ENCODE results near the gene SIGLEC11.
"Not testable (repeated sequence)": the region's sequence is repeated elsewhere in the genome, so short reads cannot be mapped to it uniquely, and the experiment has no call there.

The SIGLEC11 gene

GRCh38 chr19:49952906-49953305 lies 8.1 kb downstream of the SIGLEC11 start:
- Histone ChIP-seq H3K36me3 (ENCODE audit: control insufficient read depth, insufficient read depth, low read length) (no peaks in the 10 kb centered on the region), H3K4me1 (ENCODE audit: control insufficient read depth, insufficient read depth, low read length, poor library complexity, severe bottlenecking) (no peaks in the 10 kb centered on the region), H3K27ac (ENCODE audit: insufficient read depth, low read length, poor library complexity, severe bottlenecking) (no peak overlapping the region), H3K4me3 (ENCODE audit: insufficient read depth, low read depth, low read length, poor library complexity, severe bottlenecking) (no peak overlapping the region), H3K27me3 (replicated peaks; ENCODE audit: control insufficient read depth, insufficient read depth, low read length, poor library complexity, severe bottlenecking) (no peaks in the 10 kb centered on the region), H3K9me3 (ENCODE audit: control insufficient read depth, low read length) (no peaks in the 10 kb centered on the region)
- no peak for DNase-seq

GRCh38 chr19:49952479-49952836 lies 8.5 kb downstream of the SIGLEC11 start:
- no peaks in the 10 kb centered on the region for H3K36me3 ChIP-seq (ENCODE audit: control insufficient read depth, insufficient read depth, low read length)
- no peaks in the 10 kb centered on the region for H3K9me3 ChIP-seq (ENCODE audit: control insufficient read depth, low read length)
- no peak overlapping the region for H3K27ac ChIP-seq (ENCODE audit: insufficient read depth, low read length, poor library complexity, severe bottlenecking)
- H3K4me1 ChIP-seq (ENCODE audit: control insufficient read depth, insufficient read depth, low read length, poor library complexity, severe bottlenecking), result no peaks in the 10 kb centered on the region
- DNase-seq, result no peak
- peaks cover 1% of the 10 kb centered on the region for H3K27me3 ChIP-seq (replicated peaks; ENCODE audit: control insufficient read depth, insufficient read depth, low read length, poor library complexity, severe bottlenecking)
- no peak overlapping the region for H3K4me3 ChIP-seq (ENCODE audit: insufficient read depth, low read depth, low read length, poor library complexity, severe bottlenecking)

- Histone ChIP-seq H3K27me3 (replicated peaks; ENCODE audit: control insufficient read depth, insufficient read depth, low read length, poor library complexity, severe bottlenecking) (peaks cover 3% of the 10 kb centered on the region), H3K4me3 (ENCODE audit: insufficient read depth, low read depth, low read length, poor library complexity, severe bottlenecking) (no peak overlapping the region)
These were observed 9.0 kb downstream of the SIGLEC11 start for GRCh38 chr19:49951806-49952478.

GRCh38 chr19:49950956-49951526 lies 9.9 kb downstream of the SIGLEC11 start:
- no peaks in the 10 kb centered on the region for H3K4me1 ChIP-seq (ENCODE audit: control insufficient read depth, insufficient read depth, low read length, poor library complexity, severe bottlenecking)
- peaks cover 3% of the 10 kb centered on the region for H3K27me3 ChIP-seq (replicated peaks; ENCODE audit: control insufficient read depth, insufficient read depth, low read length, poor library complexity, severe bottlenecking)
- no peak for DNase-seq
- no peak overlapping the region for H3K4me3 ChIP-seq (ENCODE audit: insufficient read depth, low read depth, low read length, poor library complexity, severe bottlenecking)
- H3K36me3 ChIP-seq (ENCODE audit: control insufficient read depth, insufficient read depth, low read length), result no peaks in the 10 kb centered on the region
- no peak overlapping the region for H3K27ac ChIP-seq (ENCODE audit: insufficient read depth, low read length, poor library complexity, severe bottlenecking)
- no peaks in the 10 kb centered on the region for H3K9me3 ChIP-seq (ENCODE audit: control insufficient read depth, low read length)

More at GRCh38 chr19:49951806-49952478, 9.0 kb downstream of the SIGLEC11 start:
- H3K36me3 ChIP-seq (ENCODE audit: control insufficient read depth, insufficient read depth, low read length), result no peaks in the 10 kb centered on the region
- H3K9me3 ChIP-seq (ENCODE audit: control insufficient read depth, low read length), result no peaks in the 10 kb centered on the region
- H3K27ac ChIP-seq (ENCODE audit: insufficient read depth, low read length, poor library complexity, severe bottlenecking), result no peak overlapping the region
- no peaks in the 10 kb centered on the region for H3K4me1 ChIP-seq (ENCODE audit: control insufficient read depth, insufficient read depth, low read length, poor library complexity, severe bottlenecking)
- no peak for DNase-seq

GRCh38 chr19:49950590-49950948 lies 10.4 kb downstream of the SIGLEC11 start:
- Histone ChIP-seq H3K4me1 (ENCODE audit: control insufficient read depth, insufficient read depth, low read length, poor library complexity, severe bottlenecking) (no peaks in the 10 kb centered on the region), H3K9me3 (ENCODE audit: control insufficient read depth, low read length) (no peaks in the 10 kb centered on the region), H3K4me3 (ENCODE audit: insufficient read depth, low read depth, low read length, poor library complexity, severe bottlenecking) (no peak overlapping the region), H3K36me3 (ENCODE audit: control insufficient read depth, insufficient read depth, low read length) (no peaks in the 10 kb centered on the region), H3K27ac (ENCODE audit: insufficient read depth, low read length, poor library complexity, severe bottlenecking) (no peak overlapping the region), H3K27me3 (replicated peaks; ENCODE audit: control insufficient read depth, insufficient read depth, low read length, poor library complexity, severe bottlenecking) (peaks cover 3% of the 10 kb centered on the region)
- DNase-seq, result no peak

- H3K27me3 ChIP-seq (replicated peaks; ENCODE audit: control insufficient read depth, insufficient read depth, low read length, poor library complexity, severe bottlenecking), result peaks cover 3% of the 10 kb centered on the region
- H3K4me3 ChIP-seq (ENCODE audit: insufficient read depth, low read depth, low read length, poor library complexity, severe bottlenecking), result no peak overlapping the region
- H3K36me3 ChIP-seq (ENCODE audit: control insufficient read depth, insufficient read depth, low read length), result no peaks in the 10 kb centered on the region
- no peaks in the 10 kb centered on the region for H3K4me1 ChIP-seq (ENCODE audit: control insufficient read depth, insufficient read depth, low read length, poor library complexity, severe bottlenecking)
- no peaks in the 10 kb centered on the region for H3K9me3 ChIP-seq (ENCODE audit: control insufficient read depth, low read length)
- H3K27ac ChIP-seq (ENCODE audit: insufficient read depth, low read length, poor library complexity, severe bottlenecking), result no peak overlapping the region
- no peak for DNase-seq
These were observed 11.0 kb downstream of the SIGLEC11 start for GRCh38 chr19:49949742-49950589.

GRCh38 chr19:49946415-49946814 lies 14.6 kb downstream of the SIGLEC11 start:
- DNase-seq, result no peak
- H3K4me1 ChIP-seq (ENCODE audit: control insufficient read depth, insufficient read depth, low read length, poor library complexity, severe bottlenecking), result no peaks in the 10 kb centered on the region
- no peak overlapping the region for H3K4me3 ChIP-seq (ENCODE audit: insufficient read depth, low read depth, low read length, poor library complexity, severe bottlenecking)
- H3K27me3 ChIP-seq (replicated peaks; ENCODE audit: control insufficient read depth, insufficient read depth, low read length, poor library complexity, severe bottlenecking), result peaks cover 3% of the 10 kb centered on the region
- H3K27ac ChIP-seq (ENCODE audit: insufficient read depth, low read length, poor library complexity, severe bottlenecking), result no peak overlapping the region
- no peaks in the 10 kb centered on the region for H3K9me3 ChIP-seq (ENCODE audit: control insufficient read depth, low read length)
- no peaks in the 10 kb centered on the region for H3K36me3 ChIP-seq (ENCODE audit: control insufficient read depth, insufficient read depth, low read length)

- DNase-seq; H3K27ac ChIP-seq (ENCODE audit: insufficient read depth, low read length, poor library complexity, severe bottlenecking); H3K4me3 ChIP-seq (ENCODE audit: insufficient read depth, low read depth, low read length, poor library complexity, severe bottlenecking): not testable (repeated sequence)
These were observed 16.4 kb downstream of the SIGLEC11 start for GRCh38 chr19:49944567-49944966.

GRCh38 chr19:49940482-49940791 lies 20.5 kb downstream of the SIGLEC11 start:
- Histone ChIP-seq H3K27me3 (replicated peaks; ENCODE audit: control insufficient read depth, insufficient read depth, low read length, poor library complexity, severe bottlenecking) (no peaks in the 10 kb centered on the region), H3K36me3 (ENCODE audit: control insufficient read depth, insufficient read depth, low read length) (no peaks in the 10 kb centered on the region), H3K9me3 (ENCODE audit: control insufficient read depth, low read length) (no peaks in the 10 kb centered on the region), H3K4me1 (ENCODE audit: control insufficient read depth, insufficient read depth, low read length, poor library complexity, severe bottlenecking) (peaks cover 8% of the 10 kb centered on the region), H3K4me3 (ENCODE audit: insufficient read depth, low read depth, low read length, poor library complexity, severe bottlenecking) (no peak overlapping the region), H3K27ac (ENCODE audit: insufficient read depth, low read length, poor library complexity, severe bottlenecking) (no peak overlapping the region)
- DNase-seq, result no peak

More at GRCh38 chr19:49944567-49944966, 16.4 kb downstream of the SIGLEC11 start:
- H3K9me3 ChIP-seq (ENCODE audit: control insufficient read depth, low read length); H3K4me1 ChIP-seq (ENCODE audit: control insufficient read depth, insufficient read depth, low read length, poor library complexity, severe bottlenecking); H3K27me3 ChIP-seq (replicated peaks; ENCODE audit: control insufficient read depth, insufficient read depth, low read length, poor library complexity, severe bottlenecking); H3K36me3 ChIP-seq (ENCODE audit: control insufficient read depth, insufficient read depth, low read length): not testable (repeated sequence)
